Vagina (tissue), 2 donors: Measurements from ENCODE around the gene CCDC200. TPM values are rescaled to one million over a fixed set of nuclear protein-coding genes. Genes with fewer than 3 reads are reported as not detected.

Experiments
- DNase-seq, 2 donors: peaks; one replicate each; pipeline ENCODE4 v3.0.0-alpha.2; 2017; ENCODE audit errors: extremely low spot score in 2 of 2
- H3K27ac ChIP-seq: fragments of 200-600 bp; sonication (generic); one replicate; pipeline ENCODE4 v1.5.1; 2019
- H3K27me3 ChIP-seq: fragments of 200-600 bp; sonication (generic); one replicate; pipeline ENCODE4 v1.5.1; 2019
- H3K36me3 ChIP-seq, 2 donors: fragments of 200-600 bp; sonication (generic); one replicate each; pipeline ENCODE4 v1.5.1; 2017 to 2019
- H3K4me1 ChIP-seq: fragments of 200-600 bp; sonication (generic); one replicate; pipeline ENCODE4 v1.5.1; 2019
- H3K4me3 ChIP-seq, 2 donors: fragments of 200-600 bp; sonication (generic); 1 replicate in 1 of 2; 2 replicates in 1 of 2; pipeline ENCODE4 v1.5.1; 2016 to 2019
- H3K9me3 ChIP-seq: fragments of 200-600 bp; sonication (generic); one replicate; pipeline ENCODE4 v1.5.1; 2019
- CTCF ChIP-seq, 3 experiments: fragments of 450-650 bp in 2 of 3; fragments of 200-600 bp in 1 of 3; sonication (generic) in 1 of 3; IDR thresholded peaks; one replicate each; pipeline ENCODE4 v1.5.1; 2017 to 2019; ENCODE audit warnings: antibody characterized with exemption in 3 of 3, mild to moderate bottlenecking in 2 of 3, moderate library complexity in 2 of 3
- POLR2A ChIP-seq, 2 donors: fragments of 450-650 bp; IDR thresholded peaks; one replicate each; pipeline ENCODE4 v1.6.1; 2017; ENCODE audit warnings: antibody characterized with exemption in 2 of 2, mild to moderate bottlenecking in 2 of 2, moderate library complexity in 2 of 2
- POLR2AphosphoS5 ChIP-seq, 2 donors: sonication (generic); formaldehyde crosslinking; IDR thresholded peaks; one replicate each; pipeline ENCODE4 v1.9.0; 2017; ENCODE audit warnings: antibody characterized with exemption in 2 of 2, mild to moderate bottlenecking in 2 of 2, low read depth in 1 of 2; ENCODE audit not compliant: insufficient read depth in 1 of 2
- intact Hi-C: fragments of 100-400 bp; cut with DNase I; formaldehyde crosslinking; loops from one replicate; pipeline ENCODE4 v1.15.1; 2023
- small RNA-seq: library from RNA; depleted of rRNA; stranded (forward); fragments of <200 nt; gene quantifications from one replicate; pipeline ENCODE3, GENCODE V24; 2016
- total RNA-seq: library from RNA; depleted of rRNA; stranded (reverse); fragments of >200 nt; gene quantifications from one replicate; pipeline ENCODE4 v1.2.3, GENCODE V29; 2016

Gene CCDC200
- total RNA-seq, 1 donor from 2014 or later = not detected

GRCh38 chr17:43183921-43184320 is 44.5 kb downstream of the CCDC200 start:
- Histone ChIP-seq H3K9me3 (no peaks in the 10 kb centered on the region), H3K36me3 (peaks cover 4 to 52% of the 10 kb centered on the region in 2 donors), H3K4me3 (no peak overlapping the region), H3K27ac (no peak overlapping the region), H3K27me3 (no peaks in the 10 kb centered on the region), H3K4me1 (no peaks in the 10 kb centered on the region)
- no peak for DNase-seq
- intact Hi-C loops = no loop called here
- TF ChIP-seq POLR2AphosphoS5 (IDR thresholded peaks at IDR 0.05; ENCODE audit: insufficient read depth in 1 of 2, low read depth in 1 of 2) (no peak), POLR2A (IDR thresholded peaks at IDR 0.05) (no peak), CTCF (IDR thresholded peaks at IDR 0.05) (no peak)

DNA sequence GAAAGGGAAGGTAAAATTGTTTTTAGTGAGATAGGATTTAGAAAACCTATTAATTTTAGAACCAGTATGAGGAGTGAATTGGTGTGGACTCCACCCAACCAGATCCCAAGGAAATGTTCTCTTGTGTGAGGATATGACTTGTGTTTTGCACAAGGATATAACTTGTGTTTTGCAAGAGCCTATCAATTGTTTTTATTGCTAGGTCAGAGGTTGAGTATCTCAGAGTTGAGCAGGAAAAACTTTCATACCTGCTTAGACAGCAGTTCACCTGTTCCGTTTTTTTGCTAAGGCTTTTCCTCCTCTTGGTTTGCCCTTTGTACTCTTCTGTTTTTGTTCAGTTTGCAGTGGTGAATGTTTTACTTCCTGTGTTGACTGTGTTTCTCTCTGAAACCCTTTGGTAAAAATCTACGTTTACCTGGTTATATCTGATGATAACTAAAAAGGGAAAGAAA is 52.3 kb downstream of the CCDC200 start:
- Histone ChIP-seq H3K9me3 (no peaks in the 10 kb centered on the region), H3K27me3 (no peaks in the 10 kb centered on the region), H3K27ac (no peak overlapping the region), H3K4me1 (peaks cover 57% of the 10 kb centered on the region), H3K4me3 (no peak overlapping the region), H3K36me3 (peaks cover 0 to 31% of the 10 kb centered on the region in 2 donors)
- TF ChIP-seq POLR2A (IDR thresholded peaks at IDR 0.05) (no peak), POLR2AphosphoS5 (IDR thresholded peaks at IDR 0.05; ENCODE audit: insufficient read depth in 1 of 2, low read depth in 1 of 2) (no peak)
- intact Hi-C loops = no loop called here
- no peak for DNase-seq

DNA sequence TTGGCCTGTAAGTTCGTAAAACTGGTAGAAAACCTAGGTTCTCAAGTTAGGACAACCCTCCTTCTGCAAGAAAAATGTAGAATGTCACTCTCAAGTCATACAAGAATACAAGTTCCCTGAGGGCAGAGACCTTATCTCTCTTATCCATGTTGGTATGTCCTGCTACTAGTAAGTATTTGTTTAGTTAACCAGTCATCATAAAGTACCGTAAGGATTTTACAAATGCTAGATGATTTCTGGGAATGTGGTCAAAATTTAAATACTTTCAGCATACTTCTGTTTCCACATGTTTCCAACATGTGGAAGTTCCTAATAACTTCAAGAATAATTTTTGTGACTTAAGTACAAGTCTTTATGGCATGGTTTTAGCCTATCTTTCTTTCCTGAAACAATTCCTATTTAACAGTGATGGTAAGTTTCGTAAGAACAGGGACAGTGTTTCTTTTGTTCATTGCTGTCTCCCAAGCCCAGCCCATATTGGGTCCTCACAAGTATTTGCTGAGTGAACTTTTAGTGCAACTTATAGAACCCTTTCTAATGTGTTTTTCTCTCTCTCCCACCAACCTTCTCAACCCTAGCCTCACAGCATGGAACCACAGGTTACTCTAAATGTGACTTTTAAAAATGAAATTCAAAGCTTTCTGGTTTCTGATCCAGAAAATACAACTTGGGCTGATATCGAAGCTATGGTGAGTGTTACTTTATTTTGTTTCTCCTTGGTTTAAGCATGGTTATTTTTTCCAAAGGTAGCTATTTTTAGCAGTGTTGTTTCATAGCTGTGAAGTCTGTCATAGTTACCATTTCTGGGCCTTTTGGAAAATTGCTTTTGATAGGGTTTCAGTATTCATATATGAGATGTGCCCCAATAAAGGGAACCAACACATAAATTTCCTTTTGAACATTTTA is 53.0 kb downstream of the CCDC200 start:
- H3K27ac ChIP-seq = no peak overlapping the region
- no peak for DNase-seq
- intact Hi-C loops = no loop called here
- TF ChIP-seq CTCF (IDR thresholded peaks at IDR 0.05) = no peak
- TF ChIP-seq POLR2AphosphoS5 (IDR thresholded peaks at IDR 0.05; ENCODE audit: insufficient read depth in 1 of 2, low read depth in 1 of 2) = no peak
- TF ChIP-seq POLR2A (IDR thresholded peaks at IDR 0.05) = no peak
- H3K36me3 ChIP-seq = peaks cover 0 to 31% of the 10 kb centered on the region in 2 donors
- H3K4me1 ChIP-seq = peaks cover 57% of the 10 kb centered on the region
- no peak overlapping the region for H3K4me3 ChIP-seq
- no peaks in the 10 kb centered on the region for H3K27me3 ChIP-seq
- no peaks in the 10 kb centered on the region for H3K9me3 ChIP-seq

GRCh38 chr17:43171586-43172487 is 56.6 kb downstream of the CCDC200 start:
- intact Hi-C loops = loop anchor here (2.0 kb wide), 1 partner anchor 149 kb away; the partner anchor contains the start of gene VAT1
- no peak for DNase-seq
- H3K27me3 ChIP-seq = no peaks in the 10 kb centered on the region
- peaks cover 0 to 9% of the 10 kb centered on the region in 2 donors for H3K36me3 ChIP-seq
- TF ChIP-seq CTCF (IDR thresholded peaks at IDR 0.05) (no peak), POLR2A (IDR thresholded peaks at IDR 0.05) (no peak), POLR2AphosphoS5 (IDR thresholded peaks at IDR 0.05; ENCODE audit: insufficient read depth in 1 of 2, low read depth in 1 of 2) (no peak)
- H3K4me3 ChIP-seq = peak overlapping the region; percentile 48 to 84
- peaks cover 70% of the 10 kb centered on the region for H3K4me1 ChIP-seq
- peak overlapping the region; percentile 99 for H3K27ac ChIP-seq
- H3K9me3 ChIP-seq = no peaks in the 10 kb centered on the region

Small RNA genes lying within 50 kb of the gene (small RNA-seq; reads per million reads assigned to genes)
- gene RF00004 = not detected
- gene RNU2-1 = not detected

Other genes with a start within 250 kb of the CCDC200 start
- gene PTGES3L, start 248.5 kb downstream of the CCDC200 start, total RNA-seq = 1.5 TPM
- 21.4 TPM for gene RUNDC1, start 248.1 kb downstream of the CCDC200 start, total RNA-seq
- gene RPL27, start 230.2 kb downstream of the CCDC200 start, total RNA-seq = 1,982 TPM
- gene IFI35, start 221.8 kb downstream of the CCDC200 start, total RNA-seq = 15.2 TPM
- gene VAT1, start 206.2 kb downstream of the CCDC200 start, total RNA-seq = 179 TPM
- 1.5 TPM for gene RND2, start 203.4 kb downstream of the CCDC200 start, total RNA-seq
- gene BRCA1, start 103.3 kb downstream of the CCDC200 start, total RNA-seq = 6.6 TPM
- gene NBR1, start 57.4 kb downstream of the CCDC200 start, total RNA-seq = 58.9 TPM
- gene TMEM106A, start 16.7 kb downstream of the CCDC200 start, total RNA-seq = 6.6 TPM
- not detected for gene RNU2-1, start 5.4 kb upstream of the CCDC200 start, total RNA-seq
- gene ARL4D, start 170.4 kb upstream of the CCDC200 start, total RNA-seq = 35.6 TPM